Stimulated activated CD4-positive, alpha-beta T cell treated with anti-CD3 and anti-CD28 coated beads, Interleukin-2, amount 100 ng/mL, for 4 hours (primary cell): ENCODE data around the gene VOPP1.

Experiments used
- DNase-seq: peaks from one replicate; pipeline ENCODE4 v3.0.0-alpha.2; 2020; ENCODE audit warnings: low read depth

Gene VOPP1

DNA sequence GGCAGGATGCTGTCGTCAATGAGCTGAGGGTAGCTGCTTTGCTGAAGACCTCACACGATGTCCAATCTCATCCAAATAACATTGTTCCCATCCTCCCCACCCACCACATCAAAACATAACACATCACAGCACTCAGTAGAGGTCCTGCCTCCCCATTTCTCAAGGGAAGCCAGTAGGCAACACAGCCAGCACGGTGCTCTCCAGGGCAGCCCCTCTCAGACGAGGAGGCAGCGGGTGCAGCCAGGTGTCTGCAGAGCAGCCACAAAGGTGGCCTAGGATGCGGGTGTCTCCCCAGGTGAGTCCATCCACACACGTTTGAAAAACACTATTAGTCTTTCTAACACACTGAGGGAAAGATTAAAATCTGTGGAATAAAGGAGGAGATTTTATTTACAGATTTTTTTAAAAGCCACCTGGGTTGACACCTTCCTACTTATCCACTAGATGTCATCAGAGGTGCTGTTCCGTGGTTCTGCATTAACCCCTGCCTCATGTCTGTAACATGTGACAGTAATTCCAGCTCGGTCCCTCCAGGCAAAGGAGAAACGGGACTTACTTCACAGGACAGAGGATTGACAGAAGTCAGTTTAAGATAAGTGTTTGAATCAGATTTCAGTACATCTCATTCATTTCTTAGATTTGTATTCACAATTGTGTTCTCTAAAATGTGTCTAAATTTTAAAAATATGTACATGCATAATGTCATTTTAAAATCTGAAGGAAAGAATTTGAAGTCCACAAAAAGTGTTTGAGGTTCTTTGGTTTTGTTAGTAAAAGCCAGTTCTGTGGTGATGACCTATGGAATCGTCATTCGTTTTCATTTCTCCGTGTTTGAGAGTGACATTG lies 139.1 kb downstream of the VOPP1 start:
- DNase-seq: no peak

DNA sequence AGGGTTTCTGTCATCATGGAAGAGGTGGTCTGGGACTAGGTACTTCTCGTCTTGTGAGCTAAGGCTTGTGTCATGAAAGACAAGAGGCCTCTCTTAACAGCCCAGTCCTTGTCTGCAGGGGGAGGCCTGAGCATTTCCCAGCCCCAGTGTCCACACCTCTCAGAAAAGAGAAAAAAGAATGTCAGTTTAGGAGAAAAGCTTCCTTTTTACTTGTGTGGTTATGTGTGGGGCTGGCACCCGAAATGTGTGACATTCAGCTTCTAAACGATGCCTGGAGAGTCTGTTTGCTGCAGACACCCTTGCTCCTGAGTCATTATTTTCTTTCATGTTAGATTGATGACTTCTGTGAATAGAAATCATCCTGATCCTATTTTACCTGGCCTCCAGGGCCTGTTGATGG lies 139.8 kb downstream of the VOPP1 start:
- DNase-seq: no peak

DNA sequence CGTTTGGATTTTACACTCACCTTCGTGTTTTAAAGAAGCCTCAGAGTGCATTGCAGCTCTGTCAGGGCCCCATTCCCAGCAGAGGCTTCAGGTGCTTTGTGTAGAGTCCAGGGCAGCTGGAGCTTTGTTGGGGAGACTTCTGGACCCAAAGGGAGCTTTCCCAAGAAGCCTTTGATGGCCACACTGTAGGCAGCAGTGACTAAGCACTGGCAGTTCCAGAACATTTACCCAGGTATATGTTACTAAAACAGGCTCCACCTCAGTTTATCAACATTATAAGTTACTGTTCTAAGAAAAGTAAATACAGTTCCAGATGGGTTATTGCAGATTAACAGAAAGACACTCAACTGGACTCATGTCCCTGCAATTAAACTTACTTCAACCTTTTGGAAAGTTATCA lies 140.4 kb downstream of the VOPP1 start:
- no peak for DNase-seq

DNA sequence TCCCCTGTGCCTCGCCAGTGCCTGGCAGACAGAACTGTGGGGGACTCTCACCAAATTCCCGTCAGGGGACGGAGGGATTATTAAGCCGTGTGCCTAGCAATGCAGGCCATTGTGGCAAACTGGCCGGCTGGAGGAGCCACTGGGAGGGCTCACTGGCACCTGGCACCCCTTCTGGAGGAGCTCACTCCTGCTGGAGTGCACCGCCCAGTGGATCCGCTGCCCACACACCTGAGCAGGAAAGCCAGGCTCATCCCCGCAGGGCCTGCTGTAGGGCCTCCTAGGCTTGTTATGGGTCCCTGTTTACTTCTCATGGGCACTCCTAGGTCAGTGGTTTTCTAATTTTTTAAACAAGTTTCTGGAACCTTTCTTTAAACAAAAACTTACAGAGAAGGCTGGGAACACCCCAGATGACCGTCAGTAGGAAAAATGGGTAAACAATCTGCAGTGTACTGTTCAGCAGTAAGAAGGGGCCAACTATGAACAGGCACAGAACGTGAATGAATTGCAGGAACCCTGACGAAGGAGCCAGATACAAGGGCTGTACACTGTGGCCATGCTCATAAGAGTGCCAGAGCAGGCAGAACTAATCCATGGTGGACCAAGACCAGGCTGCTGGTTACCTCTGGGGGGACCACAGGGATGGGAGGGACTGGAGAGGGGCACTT lies 142.3 kb downstream of the VOPP1 start:
- no peak for DNase-seq

DNA sequence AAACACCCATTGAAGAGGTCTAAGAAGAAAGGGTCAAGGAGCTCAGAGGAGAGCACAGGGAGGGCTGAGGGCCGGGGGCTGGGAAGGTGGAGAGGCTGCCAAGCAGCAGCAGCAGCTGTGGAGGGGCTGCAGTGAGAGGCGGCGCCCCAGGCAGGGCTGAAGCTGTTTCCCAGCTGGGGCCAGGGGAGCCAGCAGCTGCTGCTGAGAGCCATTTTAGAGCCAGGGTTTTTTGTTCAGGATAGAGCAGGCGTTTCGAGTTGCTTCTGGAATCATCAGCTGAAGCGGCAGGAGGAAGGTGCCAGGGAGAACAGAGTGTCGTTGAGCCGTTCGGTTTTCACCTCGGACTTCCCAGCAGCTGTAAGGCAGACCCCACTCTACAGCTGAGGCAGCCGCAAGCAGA lies 144.5 kb downstream of the VOPP1 start:
- no peak for DNase-seq

DNA sequence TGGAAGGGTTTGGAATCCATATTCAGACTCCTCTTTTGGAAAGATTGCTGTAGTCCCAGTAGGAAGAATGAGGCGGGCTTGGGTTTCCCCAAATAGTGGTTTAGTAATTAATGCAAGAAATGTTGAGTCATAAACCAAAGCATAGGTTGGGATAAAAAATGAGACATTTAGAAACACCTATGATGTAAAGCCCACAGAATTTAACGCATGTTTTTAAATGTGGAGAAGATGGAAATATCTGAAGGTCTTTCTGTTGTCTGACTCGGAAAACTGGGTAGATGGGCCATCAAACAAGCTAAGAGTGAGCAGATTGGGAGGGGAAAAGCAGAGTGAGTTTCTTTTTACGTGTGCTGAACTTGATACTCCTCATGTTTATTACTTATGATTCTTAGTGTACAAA lies 145.0 kb downstream of the VOPP1 start:
- no peak for DNase-seq

DNA sequence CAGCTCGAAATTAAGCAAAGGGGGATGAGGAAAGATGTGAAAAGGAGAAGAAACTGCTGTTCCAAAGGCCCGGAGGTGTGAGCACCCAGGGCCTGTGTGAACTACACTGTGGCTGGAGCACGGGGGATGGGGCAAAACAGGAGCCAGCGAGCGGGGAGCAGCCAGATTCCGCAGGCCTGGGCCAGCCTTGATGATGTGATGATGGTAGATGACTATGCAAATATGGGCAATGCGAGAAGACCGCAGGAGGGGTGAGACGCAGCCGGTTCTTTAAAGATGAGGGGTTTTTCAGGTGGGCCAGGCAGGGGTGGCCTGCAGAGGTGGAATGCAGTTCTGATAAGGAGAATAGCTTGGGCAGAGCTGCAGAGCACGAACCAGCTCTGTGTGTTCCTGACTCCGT lies 145.6 kb downstream of the VOPP1 start:
- no peak for DNase-seq

DNA sequence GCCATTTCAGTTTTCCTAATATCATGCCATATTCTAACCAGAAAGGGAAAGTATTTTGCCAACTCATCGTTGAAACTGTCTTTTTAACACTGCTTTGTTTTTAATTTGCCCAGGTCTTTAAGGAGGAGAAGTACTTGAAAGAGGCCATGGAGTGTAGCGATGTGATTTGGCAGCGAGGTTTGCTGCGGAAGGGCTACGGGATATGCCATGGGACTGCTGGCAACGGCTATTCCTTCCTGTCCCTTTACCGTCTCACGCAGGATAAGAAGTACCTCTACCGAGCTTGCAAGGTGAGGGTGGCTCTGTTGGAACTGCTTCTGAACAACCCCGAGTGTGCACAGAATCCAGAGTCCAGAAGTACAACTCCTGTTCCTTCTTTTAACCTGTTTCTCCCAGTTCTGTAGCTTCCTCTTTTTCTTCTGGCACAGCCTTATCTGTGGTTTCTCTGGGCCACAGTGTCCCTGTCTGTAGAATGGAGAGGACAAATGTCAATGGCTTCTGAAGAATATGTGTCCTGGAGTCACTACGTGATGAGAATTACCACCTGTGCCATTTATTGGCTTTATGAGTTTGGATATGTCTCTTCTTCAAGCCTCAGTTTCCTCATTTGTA lies 147.1 kb downstream of the VOPP1 start:
- DNase-seq: no peak

DNA sequence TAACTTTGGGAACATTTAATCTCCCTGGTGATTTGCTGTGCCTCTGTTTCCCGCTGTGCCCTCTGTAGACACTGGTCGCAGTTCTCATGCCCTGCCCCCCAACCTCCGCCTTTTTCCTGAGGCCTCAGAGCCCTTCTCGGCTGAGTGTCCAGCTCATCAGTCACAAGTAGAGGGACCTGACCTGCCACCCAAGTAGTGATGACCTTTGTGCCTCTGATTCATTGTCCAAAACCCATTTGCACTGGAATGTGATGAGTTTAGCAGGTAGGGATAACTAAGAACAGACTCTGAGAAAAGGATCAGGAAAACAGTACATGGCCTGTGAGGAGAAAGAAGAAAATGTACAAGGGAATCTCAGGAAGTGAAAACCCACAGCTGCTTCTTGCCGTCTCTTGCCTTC lies 148.4 kb downstream of the VOPP1 start:
- no peak for DNase-seq

DNA sequence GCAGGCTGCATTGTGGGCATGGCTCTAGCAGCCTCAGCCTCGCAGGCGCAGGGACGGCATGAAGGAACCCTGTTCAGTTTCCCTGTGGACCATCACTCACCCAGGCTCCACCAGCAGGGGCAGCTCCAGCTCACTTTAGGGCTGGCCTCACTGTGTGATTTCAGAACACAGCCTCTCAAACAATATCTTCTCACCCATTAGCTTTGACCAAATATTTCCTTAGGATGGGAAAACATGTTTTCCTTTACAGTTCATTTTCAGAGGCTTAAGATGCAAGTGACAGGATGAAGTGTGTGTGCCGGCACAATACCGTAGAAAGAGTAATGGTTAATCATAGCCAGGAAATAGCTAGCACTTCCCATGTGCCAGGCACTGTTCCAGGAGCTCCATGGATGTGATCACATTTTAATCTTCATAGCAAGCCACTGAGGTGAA lies 149.0 kb downstream of the VOPP1 start:
- no peak for DNase-seq
